Medulla oblongata (tissue), 1 donor: ENCODE measurements around the gene MTERF4.

Experiments used
- DNase-seq: peaks from one replicate; pipeline ENCODE4 v3.0.0-alpha.2; 2015; ENCODE audit errors: extremely low spot score

The MTERF4 gene

GRCh38 chr2:241070361-241070760 is 31.7 kb downstream of the MTERF4 start:
- no peak for DNase-seq

- DNase-seq, result no peak
Observed at GRCh38 chr2:241069821-241070281, 32.2 kb downstream of the MTERF4 start.

GRCh38 chr2:241068942-241069810 is 32.9 kb downstream of the MTERF4 start:
- no peak for DNase-seq

GRCh38 chr2:241068136-241068941 is 33.7 kb downstream of the MTERF4 start:
- DNase-seq, result no peak

- DNase-seq, result no peak
Observed at GRCh38 chr2:241067501-241068135, 34.5 kb downstream of the MTERF4 start.

GRCh38 chr2:241066893-241067341 is 35.2 kb downstream of the MTERF4 start:
- DNase-seq, result no peak

GRCh38 chr2:241066171-241066892 is 35.8 kb downstream of the MTERF4 start:
- DNase-seq, result no peak

- DNase-seq, result no peak
Observed at GRCh38 chr2:241065355-241065803, 36.7 kb downstream of the MTERF4 start.

GRCh38 chr2:241064802-241065354 is 37.2 kb downstream of the MTERF4 start:
- no peak for DNase-seq

- DNase-seq, result no peak
Observed at GRCh38 chr2:241064008-241064801, 37.9 kb downstream of the MTERF4 start.

- no peak for DNase-seq
Observed at GRCh38 chr2:241063587-241063986, 38.5 kb downstream of the MTERF4 start.

- DNase-seq, result no peak
Observed at GRCh38 chr2:241063093-241063551, 39.0 kb downstream of the MTERF4 start.

GRCh38 chr2:241062389-241063092 is 39.5 kb downstream of the MTERF4 start:
- no peak for DNase-seq

- no peak for DNase-seq
Observed at GRCh38 chr2:241061275-241061674, 40.8 kb downstream of the MTERF4 start.

GRCh38 chr2:241053576-241054251 is 48.4 kb downstream of the MTERF4 start:
- no peak for DNase-seq

GRCh38 chr2:241052677-241053360 is 49.3 kb downstream of the MTERF4 start:
- no peak for DNase-seq

- DNase-seq, result no peak
Observed at GRCh38 chr2:241051578-241052487, 50.3 kb downstream of the MTERF4 start.
